GM18519 (cell line): ENCODE measurements around the gene RTN4IP1.

Source experiments
- ATAC-seq: cut with Tn5 transposase; IDR thresholded peaks from one replicate; pipeline ENCODE4 v1.9.1; 2021; ENCODE audit warnings: mild to moderate bottlenecking, moderate library complexity; ENCODE audit not compliant: unreplicated experiment, low FRiP score

RTN4IP1 gene

GRCh38 chr6:106525882-106526275 lies 103.4 kb downstream of the RTN4IP1 start:
- no peak for ATAC-seq

GRCh38 chr6:106525107-106525881 lies 104.0 kb downstream of the RTN4IP1 start:
- ATAC-seq: peak; percentile 34

GRCh38 chr6:106522562-106523250 lies 106.6 kb downstream of the RTN4IP1 start:
- no peak for ATAC-seq
